ENCODE measurements around the gene ZBTB20. TPM values are rescaled to one million over a fixed set of nuclear protein-coding genes. Genes with fewer than 3 reads are reported as not detected.

ZBTB20 gene
- total and polyA plus RNA-seq, 2 donors (not counting 1 experiment from before 2014, with no cell fraction given): 4.0 to 123 TPM

GRCh38 chr3:114941626-114942309 is 205.3 kb downstream of the ZBTB20 start:
- no peaks in the 10 kb centered on the region for H4K20me1 ChIP-seq (ENCODE audit: control insufficient read depth, insufficient read depth, low read length, poor library complexity, severe bottlenecking)
- Mint-ChIP-seq H3K27ac (no peak overlapping the region), H3K4me3 (no peak overlapping the region), H3K4me1 (peaks cover 14% of the 10 kb centered on the region), H3K9me3 (ENCODE audit: insufficient read depth) (no peaks in the 10 kb centered on the region), H3K27me3 (no peaks in the 10 kb centered on the region)
- H3K4me2 ChIP-seq (replicated peaks; ENCODE audit: low read depth, low read length, poor library complexity, severe bottlenecking): no peak overlapping the region
- DNase-seq (no peak), ATAC-seq (ENCODE audit: low read depth) (no peak)
- TF ChIP-seq EZH2 (IDR thresholded peaks at IDR 0.05; ENCODE audit: borderline replicate concordance, insufficient read depth, low read depth, low read length, poor library complexity, severe bottlenecking): no peak
- TF ChIP-seq, protein P1, sequence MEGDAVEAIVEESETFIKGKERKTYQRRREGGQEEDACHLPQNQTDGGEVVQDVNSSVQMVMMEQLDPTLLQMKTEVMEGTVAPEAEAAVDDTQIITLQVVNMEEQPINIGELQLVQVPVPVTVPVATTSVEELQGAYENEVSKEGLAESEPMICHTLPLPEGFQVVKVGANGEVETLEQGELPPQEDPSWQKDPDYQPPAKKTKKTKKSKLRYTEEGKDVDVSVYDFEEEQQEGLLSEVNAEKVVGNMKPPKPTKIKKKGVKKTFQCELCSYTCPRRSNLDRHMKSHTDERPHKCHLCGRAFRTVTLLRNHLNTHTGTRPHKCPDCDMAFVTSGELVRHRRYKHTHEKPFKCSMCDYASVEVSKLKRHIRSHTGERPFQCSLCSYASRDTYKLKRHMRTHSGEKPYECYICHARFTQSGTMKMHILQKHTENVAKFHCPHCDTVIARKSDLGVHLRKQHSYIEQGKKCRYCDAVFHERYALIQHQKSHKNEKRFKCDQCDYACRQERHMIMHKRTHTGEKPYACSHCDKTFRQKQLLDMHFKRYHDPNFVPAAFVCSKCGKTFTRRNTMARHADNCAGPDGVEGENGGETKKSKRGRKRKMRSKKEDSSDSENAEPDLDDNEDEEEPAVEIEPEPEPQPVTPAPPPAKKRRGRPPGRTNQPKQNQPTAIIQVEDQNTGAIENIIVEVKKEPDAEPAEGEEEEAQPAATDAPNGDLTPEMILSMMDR (IDR thresholded peaks at IDR 0.05): no peak
- intact Hi-C loops (cut with micrococcal nuclease): no loop called here
- H3K9ac ChIP-seq (ENCODE audit: low read length): no peak overlapping the region
- peaks cover 0 to 3% of the 10 kb centered on the region in 2 donors for H3K4me1 ChIP-seq (ENCODE audit: control insufficient read depth in 2 of 2, insufficient read depth in 2 of 2, low read length in 2 of 2)
- H3K4me3 ChIP-seq (ENCODE audit: control extremely low read depth in 1 of 5, extremely low read depth in 1 of 5, insufficient read depth in 1 of 5, low read depth in 2 of 5, low read length in 4 of 5): no peak overlapping the region
- CTCF ChIA-PET: interaction anchor here (0.6 kb wide), 1 partner anchor 178 kb away, joined by 10 read pairs; no protein-coding TSS in a partner anchor
- H3K36me3 ChIP-seq (replicated peaks in 1 of 2; ENCODE audit: control extremely low read depth in 1 of 2, control insufficient read depth in 1 of 2, extremely low read depth in 1 of 2, insufficient read depth in 2 of 2, low read length in 1 of 2): no peaks in the 10 kb centered on the region
- WGBS (ENCODE audit: insufficient coverage): no CpG with 5 or more reads among the region's 3 CpGs
- peaks cover 0 to 7% (median 0%) of the 10 kb centered on the region in 3 donors for H3K9me3 ChIP-seq (ENCODE audit: control extremely low read depth in 1 of 3, control insufficient read depth in 2 of 3, insufficient read depth in 1 of 3, low read length in 2 of 3)
- no peaks in the 10 kb centered on the region for H3K79me2 ChIP-seq (ENCODE audit: control insufficient read depth, insufficient read depth, low read length)
- H2AFZ ChIP-seq (ENCODE audit: insufficient read depth, low read depth, low read length, poor library complexity, severe bottlenecking): no peak overlapping the region
- H3K27ac ChIP-seq (ENCODE audit: low read length in 2 of 2): no peak overlapping the region
- POLR2A ChIA-PET: no interaction called here
- no peaks in the 10 kb centered on the region for H3K27me3 ChIP-seq (replicated peaks in 1 of 4; ENCODE audit: control extremely low read depth in 1 of 4, control insufficient read depth in 3 of 4, insufficient read depth in 4 of 4, low read length in 3 of 4)

- CTCF ChIA-PET: no interaction called here
- intact Hi-C loops (cut with micrococcal nuclease): no loop called here
- Histone ChIP-seq H3K79me2 (ENCODE audit: control insufficient read depth, insufficient read depth, low read length) (no peaks in the 10 kb centered on the region), H3K27ac (ENCODE audit: low read length in 2 of 2) (no peak overlapping the region), H4K20me1 (ENCODE audit: control insufficient read depth, insufficient read depth, low read length, poor library complexity, severe bottlenecking) (no peaks in the 10 kb centered on the region), H3K36me3 (replicated peaks in 1 of 2; ENCODE audit: control extremely low read depth in 1 of 2, control insufficient read depth in 1 of 2, extremely low read depth in 1 of 2, insufficient read depth in 2 of 2, low read length in 1 of 2) (no peaks in the 10 kb centered on the region), H3K9ac (ENCODE audit: low read length) (no peak overlapping the region), H3K4me2 (replicated peaks; ENCODE audit: low read depth, low read length, poor library complexity, severe bottlenecking) (no peak overlapping the region), H2AFZ (ENCODE audit: insufficient read depth, low read depth, low read length, poor library complexity, severe bottlenecking) (no peak overlapping the region), H3K9me3 (ENCODE audit: control extremely low read depth in 1 of 3, control insufficient read depth in 2 of 3, insufficient read depth in 1 of 3, low read length in 2 of 3) (peaks cover 0 to 7% (median 0%) of the 10 kb centered on the region in 3 donors), H3K4me1 (ENCODE audit: control insufficient read depth in 2 of 2, insufficient read depth in 2 of 2, low read length in 2 of 2) (peaks cover 0 to 3% of the 10 kb centered on the region in 2 donors), H3K4me3 (ENCODE audit: control extremely low read depth in 1 of 5, extremely low read depth in 1 of 5, insufficient read depth in 1 of 5, low read depth in 2 of 5, low read length in 4 of 5) (no peak overlapping the region), H3K27me3 (replicated peaks in 1 of 4; ENCODE audit: control extremely low read depth in 1 of 4, control insufficient read depth in 3 of 4, insufficient read depth in 4 of 4, low read length in 3 of 4) (no peaks in the 10 kb centered on the region)
- TF ChIP-seq, protein P1 (IDR thresholded peaks at IDR 0.05): no peak
- TF ChIP-seq EZH2 (IDR thresholded peaks at IDR 0.05; ENCODE audit: borderline replicate concordance, insufficient read depth, low read depth, low read length, poor library complexity, severe bottlenecking): no peak
- POLR2A ChIA-PET: no interaction called here
- Mint-ChIP-seq H3K27me3 (no peaks in the 10 kb centered on the region), H3K27ac (no peak overlapping the region), H3K4me1 (peaks cover 16% of the 10 kb centered on the region), H3K4me3 (no peak overlapping the region), H3K9me3 (ENCODE audit: insufficient read depth) (no peaks in the 10 kb centered on the region)
- DNase-seq (no peak), ATAC-seq (ENCODE audit: low read depth) (no peak)
These were observed 207.2 kb downstream of the ZBTB20 start for GRCh38 chr3:114939920-114940319.

Data from B cell (primary cell).